Endothelial cell of umbilical vein (primary cell): ENCODE data around the gene ARHGEF37. TPM values are rescaled to one million over a fixed set of nuclear protein-coding genes. Genes with fewer than 3 reads are reported as not detected.
A peak's percentile ranks its signal among the peaks of the same experiment; 100 is the strongest.
"Not testable (repeated sequence)": the region's sequence is repeated elsewhere in the genome, so short reads cannot be mapped to it uniquely, and the experiment has no call there.

ENCODE experiments used
- BruUV-seq: library from RNA; stranded (reverse); fragments of 400-500 nt; replicated peaks from 2 replicates; lab custom pipeline; 2021; lab: Mats Ljungman, UMichigan
- CTCF ChIA-PET: fragments of 300-600, 350-600 bp; sonication (Branson Sonifier 250); formaldehyde crosslinking; loops from one replicate; lab custom pipeline; 2021; ENCODE audit warnings: antibody characterized with exemption, inconsistent platforms; lab: Charles Lee
- POLR2A ChIA-PET: fragments of 300-600, 350-600 bp; sonication (Branson Sonifier 250); formaldehyde crosslinking; loops from one replicate; lab custom pipeline; 2021; ENCODE audit warnings: antibody characterized with exemption, inconsistent platforms; lab: Charles Lee
- DNase-seq: peaks from one replicate; pipeline ENCODE4 v3.0.0-alpha.2; 2011; ENCODE audit warnings: low read depth, low spot score
- FAIRE-seq: peaks from 2 replicates; lab custom pipeline; 2011; peaks lifted over from hg19 to GRCh38; lab: Jason Lieb, UNC
- H2AFZ ChIP-seq: 2 replicates; pipeline ENCODE4 v1.6.0; 2012; ENCODE audit warnings: low read depth, low read length, control low read depth, inconsistent platforms
- H3K27ac ChIP-seq: 2 replicates; pipeline ENCODE4 v1.5.1; 2011; ENCODE audit warnings: low read depth, mild to moderate bottlenecking, control low read depth, low read length, moderate library complexity; ENCODE audit not compliant: insufficient read depth
- H3K27me3 ChIP-seq, 2 experiments: 2 replicates each; pipeline versions ENCODE4 v1.6.0 to v1.6.1; 2011; ENCODE audit warnings: low read length in 2 of 2, mixed read lengths in 1 of 2; ENCODE audit not compliant: control insufficient read depth in 2 of 2, insufficient read depth in 2 of 2
- H3K36me3 ChIP-seq, 2 experiments: 2 replicates in 1 of 2; 3 replicates in 1 of 2; pipeline ENCODE4 v1.5.1; 2011; ENCODE audit warnings: low read length in 2 of 2, mild to moderate bottlenecking in 1 of 2, moderate library complexity in 1 of 2; ENCODE audit not compliant: control insufficient read depth in 2 of 2, insufficient read depth in 2 of 2; ENCODE audit errors: extremely low read depth in 1 of 2
- H3K4me1 ChIP-seq: 3 replicates; pipeline ENCODE4 v1.5.1; 2011; ENCODE audit warnings: mild to moderate bottlenecking, low read length; ENCODE audit not compliant: control insufficient read depth, insufficient read depth; ENCODE audit errors: extremely low read depth
- H3K4me2 ChIP-seq: 2 replicates; pipeline ENCODE4 v1.6.1; 2011; ENCODE audit warnings: low read length, control low read depth, mixed read lengths; ENCODE audit not compliant: insufficient read depth
- H3K4me3 ChIP-seq, 3 experiments: fragments of 200-600 bp in 1 of 3; sonication (generic), shearing (Covaris generic) in 1 of 3; replicated peaks in 1 of 3; 2 replicates each; pipeline ENCODE4 v1.5.1; 2011 to 2016; ENCODE audit warnings: control low read depth in 3 of 3, low read length in 3 of 3, mild to moderate bottlenecking in 2 of 3, inconsistent platforms in 1 of 3, low read depth in 1 of 3, moderate library complexity in 1 of 3; ENCODE audit not compliant: insufficient read depth in 1 of 3
- H3K79me2 ChIP-seq: 2 replicates; pipeline ENCODE4 v1.6.0; 2012; ENCODE audit warnings: low read length, inconsistent platforms; ENCODE audit not compliant: control insufficient read depth, insufficient read depth
- H3K9ac ChIP-seq: replicated peaks from 2 replicates; pipeline ENCODE3; 2011; ENCODE audit warnings: low read length, control low read depth; ENCODE audit not compliant: insufficient read depth; ENCODE audit errors: extremely low read depth
- H3K9me1 ChIP-seq: replicated peaks from 3 replicates; pipeline ENCODE4 v1.6.0; 2011; ENCODE audit warnings: mild to moderate bottlenecking, low read length; ENCODE audit not compliant: control insufficient read depth, insufficient read depth; ENCODE audit errors: extremely low read depth
- H3K9me3 ChIP-seq: replicated peaks from 2 replicates; pipeline ENCODE4 v1.5.1; 2012; ENCODE audit warnings: low read length, inconsistent platforms; ENCODE audit not compliant: control insufficient read depth, insufficient read depth
- H4K20me1 ChIP-seq: replicated peaks from 2 replicates; pipeline ENCODE3; 2011; ENCODE audit warnings: mild to moderate bottlenecking, low read length; ENCODE audit not compliant: control insufficient read depth, insufficient read depth; ENCODE audit errors: extremely low read depth
- FOS ChIP-seq: IDR thresholded peaks from 2 replicates; pipeline ENCODE4 v1.6.1; 2011; ENCODE audit warnings: mild to moderate bottlenecking, low read length, moderate library complexity, borderline replicate concordance; ENCODE audit not compliant: insufficient read depth
- MAX ChIP-seq: IDR thresholded peaks from 2 replicates; pipeline ENCODE4 v1.6.1; 2011; ENCODE audit not compliant: insufficient read depth, insufficient read length
- MYC ChIP-seq: IDR thresholded peaks from one replicate; pipeline ENCODE4 v1.6.1; 2011; ENCODE audit warnings: mild to moderate bottlenecking, low read depth, low read length
- POLR2A ChIP-seq: IDR thresholded peaks from 2 replicates; pipeline ENCODE4 v1.6.1; 2012; ENCODE audit warnings: low read depth, mild to moderate bottlenecking, control low read depth, low read length
- dilution Hi-C: fragments of 300-500 bp; cut with MboI; formaldehyde crosslinking; loops from one replicate; pipeline ENCODE4 v1.15.0; 2019; ENCODE audit warnings: low sequenced_read_pairs; ENCODE audit not compliant: extremely low pct_ligation_motif_present
- intact Hi-C: fragments of 100-400 bp; cut with micrococcal nuclease; formaldehyde crosslinking; loops from one replicate; pipeline ENCODE4 v1.10.0; 2022
- polyA plus RNA-seq, 4 experiments: library from polyadenylated mRNA; depleted of rRNA in 3 of 4; stranded (reverse) in 3 of 4; unstranded in 1 of 4; fragments of >200 nt; gene quantifications; 2 replicates each; pipeline versions ENCODE4 v1.2.1 to v1.2.3, GENCODE V29; 2011 to 2012; ENCODE audit warnings: missing spikeins in 1 of 4
- total RNA-seq: library from RNA; stranded (reverse); gene quantifications from 2 replicates; pipeline ENCODE4 v1.2.3, GENCODE V29; 2021

ARHGEF37 gene
- total and polyA plus RNA-seq, 2 donors (not counting 3 experiments of a cell fraction or from before 2014, with no cell fraction given), result 4.9 to 7.0 TPM

GRCh38 chr5:149667829-149668330 is 86.6 kb downstream of the ARHGEF37 start:
- Histone ChIP-seq H3K79me2 (no peaks in the 10 kb centered on the region), H3K27ac (no peak overlapping the region), H3K27me3 (peaks cover 3 to 4% of the 10 kb centered on the region in 2 experiments), H3K9me3 (no peaks in the 10 kb centered on the region), H3K36me3 (no peaks in the 10 kb centered on the region), H3K4me3 (no peak overlapping the region), H4K20me1 (no peaks in the 10 kb centered on the region), H2AFZ (no peak overlapping the region), H3K9me1 (no peaks in the 10 kb centered on the region), H3K4me2 (no peak overlapping the region), H3K9ac (no peak overlapping the region), H3K4me1 (no peaks in the 10 kb centered on the region)
- dilution Hi-C loops, result no loop called here
- FAIRE-seq (peak; percentile 69), DNase-seq (no peak)
- POLR2A ChIA-PET, result no interaction called here
- intact Hi-C loops, result loop anchor here (1.0 to 10.0 kb wide), 4 partner anchors 32 to 327 kb away; partner anchors contain the start of gene PPARGC1B
- TF ChIP-seq POLR2A (no peak), FOS (no peak), MAX (no peak), MYC (no peak)
- BruUV-seq, result no TSS peak
- CTCF ChIA-PET, result interaction anchor here (0.7 to 4.7 kb wide), 38 partner anchors 9 to 323 kb away, joined by 3 to 240 read pairs (median 9); partner anchors contain the start of genes PPARGC1B and SLC26A2

DNA sequence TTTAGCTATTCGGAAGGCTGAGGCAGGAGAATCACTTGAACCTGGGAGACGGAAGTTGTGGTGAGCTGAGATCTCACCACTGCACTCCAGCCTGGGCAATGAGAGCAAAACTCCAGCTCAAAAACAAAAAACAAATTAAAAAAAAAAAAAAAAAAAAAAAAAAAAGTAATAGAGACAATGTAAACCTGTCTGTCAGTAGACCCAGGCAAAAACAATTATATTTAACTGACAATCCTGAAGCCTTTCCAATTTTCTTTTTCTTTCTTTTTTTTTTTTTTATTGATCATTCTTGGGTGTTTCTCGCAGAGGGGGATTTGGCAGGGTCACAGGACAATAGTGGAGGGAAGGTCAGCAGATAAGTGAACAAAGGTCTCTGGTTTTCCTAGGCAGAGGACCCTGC is 88.0 kb downstream of the ARHGEF37 start:
- intact Hi-C loops, result loop anchor here (10.0 kb wide), 1 partner anchor 326 kb away; no protein-coding TSS in a partner anchor
- CTCF ChIA-PET, result interaction anchor here (4.5 kb wide), 1 partner anchor 162 kb away, joined by 240 read pairs; no protein-coding TSS in a partner anchor

More for the DNA sequence above, 88.0 kb downstream of the ARHGEF37 start:
- H3K36me3 ChIP-seq, H3K27ac ChIP-seq, H2AFZ ChIP-seq, H3K79me2 ChIP-seq, H3K9me1 ChIP-seq, H3K4me1 ChIP-seq, H3K4me3 ChIP-seq, H3K27me3 ChIP-seq, H3K4me2 ChIP-seq, DNase-seq, H3K9me3 ChIP-seq, POLR2A ChIA-PET, dilution Hi-C loops, FAIRE-seq, H3K9ac ChIP-seq, BruUV-seq, H4K20me1 ChIP-seq: not testable (repeated sequence)
